ENCODE data around the gene MTMR2.

MTMR2 gene

GRCh38 chr11:95926726-95927125, 2.8 kb upstream of the MTMR2 start:
- TF ChIP-seq, protein P1, sequence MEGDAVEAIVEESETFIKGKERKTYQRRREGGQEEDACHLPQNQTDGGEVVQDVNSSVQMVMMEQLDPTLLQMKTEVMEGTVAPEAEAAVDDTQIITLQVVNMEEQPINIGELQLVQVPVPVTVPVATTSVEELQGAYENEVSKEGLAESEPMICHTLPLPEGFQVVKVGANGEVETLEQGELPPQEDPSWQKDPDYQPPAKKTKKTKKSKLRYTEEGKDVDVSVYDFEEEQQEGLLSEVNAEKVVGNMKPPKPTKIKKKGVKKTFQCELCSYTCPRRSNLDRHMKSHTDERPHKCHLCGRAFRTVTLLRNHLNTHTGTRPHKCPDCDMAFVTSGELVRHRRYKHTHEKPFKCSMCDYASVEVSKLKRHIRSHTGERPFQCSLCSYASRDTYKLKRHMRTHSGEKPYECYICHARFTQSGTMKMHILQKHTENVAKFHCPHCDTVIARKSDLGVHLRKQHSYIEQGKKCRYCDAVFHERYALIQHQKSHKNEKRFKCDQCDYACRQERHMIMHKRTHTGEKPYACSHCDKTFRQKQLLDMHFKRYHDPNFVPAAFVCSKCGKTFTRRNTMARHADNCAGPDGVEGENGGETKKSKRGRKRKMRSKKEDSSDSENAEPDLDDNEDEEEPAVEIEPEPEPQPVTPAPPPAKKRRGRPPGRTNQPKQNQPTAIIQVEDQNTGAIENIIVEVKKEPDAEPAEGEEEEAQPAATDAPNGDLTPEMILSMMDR (IDR thresholded peaks at IDR 0.05; ENCODE audit: low read depth, low read length) = no peak
- DNase-seq (ENCODE audit: extremely low read depth, low read depth) = no peak

DNA sequence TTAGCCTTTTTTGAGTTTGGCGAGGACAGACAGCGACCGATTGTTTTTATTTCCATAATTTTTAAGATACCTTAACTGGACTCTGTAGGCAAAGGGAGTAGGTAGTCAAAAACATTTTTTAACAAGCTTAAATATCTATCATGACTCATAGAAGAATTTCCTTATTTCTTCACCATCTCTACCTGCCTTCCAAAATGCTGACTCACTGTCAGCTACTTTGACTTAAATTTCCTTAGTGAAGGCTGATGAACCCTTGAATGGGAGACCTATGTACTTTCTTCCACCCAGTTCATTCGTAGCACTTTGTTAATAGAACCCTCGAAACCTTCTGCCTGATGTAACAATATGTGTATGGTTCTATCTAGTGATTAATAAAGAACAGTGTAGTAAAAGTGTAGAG, 1.1 kb upstream of the MTMR2 start:
- no peak for DNase-seq (ENCODE audit: extremely low read depth, low read depth)
- TF ChIP-seq, protein P1 (IDR thresholded peaks at IDR 0.05; ENCODE audit: low read depth, low read length) = no peak

- TF ChIP-seq, protein P1 (IDR thresholded peaks at IDR 0.05; ENCODE audit: low read depth, low read length) = no peak
- no peak for DNase-seq (ENCODE audit: extremely low read depth, low read depth)
Measured at GRCh38 chr11:95924414-95924760, 480 bp upstream of the MTMR2 start.

- no peak for DNase-seq (ENCODE audit: extremely low read depth, low read depth)
- TF ChIP-seq, protein P1 (IDR thresholded peaks at IDR 0.05; ENCODE audit: low read depth, low read length) = no peak
Measured at GRCh38 chr11:95923439-95923727, 524 bp downstream of the MTMR2 start.

- no peak for DNase-seq (ENCODE audit: extremely low read depth, low read depth)
- TF ChIP-seq, protein P1 (IDR thresholded peaks at IDR 0.05; ENCODE audit: low read depth, low read length) = no peak
Measured at GRCh38 chr11:95922536-95923438, 1.1 kb downstream of the MTMR2 start.

GRCh38 chr11:95922099-95922498, 1.8 kb downstream of the MTMR2 start:
- TF ChIP-seq, protein P1 (IDR thresholded peaks at IDR 0.05; ENCODE audit: low read depth, low read length) = no peak
- no peak for DNase-seq (ENCODE audit: extremely low read depth, low read depth)

DNA sequence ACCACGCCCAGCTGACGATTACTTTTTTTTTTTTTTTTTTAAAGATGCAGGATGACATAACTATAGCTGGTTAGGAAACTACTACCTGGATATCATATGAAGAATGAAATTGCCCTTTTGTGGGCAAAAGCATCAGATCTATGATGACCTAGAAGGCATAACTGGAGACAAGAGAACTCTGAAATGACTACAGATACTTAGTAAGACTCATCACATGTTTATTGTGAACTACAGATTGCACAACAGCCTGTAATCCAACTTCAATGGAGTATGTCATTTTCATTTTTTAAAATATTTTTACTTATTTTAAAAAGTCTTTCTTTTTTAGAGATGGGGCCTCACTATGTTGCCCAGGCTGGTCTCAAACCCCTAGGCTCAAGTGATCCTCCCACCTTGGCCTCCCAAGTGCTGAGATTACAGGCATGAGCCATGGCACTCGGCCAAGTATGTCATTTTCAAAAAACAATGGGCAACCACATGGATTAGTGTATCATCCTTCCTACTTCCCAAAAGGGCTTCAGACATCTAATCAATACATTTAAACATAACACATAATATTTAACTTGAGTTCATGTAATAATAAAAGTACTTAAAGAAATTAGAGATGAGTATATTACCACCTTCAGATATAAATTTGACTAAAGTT, 3.3 kb downstream of the MTMR2 start:
- no peak for DNase-seq (ENCODE audit: extremely low read depth, low read depth)
- TF ChIP-seq, protein P1 (IDR thresholded peaks at IDR 0.05; ENCODE audit: low read depth, low read length) = no peak

Data from AG09319 (cell line).